ENCODE results near the gene DNAAF3. TPM values are rescaled to one million over a fixed set of nuclear protein-coding genes. Genes with fewer than 3 reads are reported as not detected.
A peak's percentile ranks its signal among the peaks of the same experiment; 100 is the strongest.
"Not testable (repeated sequence)": the region's sequence is repeated elsewhere in the genome, so short reads cannot be mapped to it uniquely, and the experiment has no call there.

Gene DNAAF3
- 7.3 TPM for total RNA-seq

DNA sequence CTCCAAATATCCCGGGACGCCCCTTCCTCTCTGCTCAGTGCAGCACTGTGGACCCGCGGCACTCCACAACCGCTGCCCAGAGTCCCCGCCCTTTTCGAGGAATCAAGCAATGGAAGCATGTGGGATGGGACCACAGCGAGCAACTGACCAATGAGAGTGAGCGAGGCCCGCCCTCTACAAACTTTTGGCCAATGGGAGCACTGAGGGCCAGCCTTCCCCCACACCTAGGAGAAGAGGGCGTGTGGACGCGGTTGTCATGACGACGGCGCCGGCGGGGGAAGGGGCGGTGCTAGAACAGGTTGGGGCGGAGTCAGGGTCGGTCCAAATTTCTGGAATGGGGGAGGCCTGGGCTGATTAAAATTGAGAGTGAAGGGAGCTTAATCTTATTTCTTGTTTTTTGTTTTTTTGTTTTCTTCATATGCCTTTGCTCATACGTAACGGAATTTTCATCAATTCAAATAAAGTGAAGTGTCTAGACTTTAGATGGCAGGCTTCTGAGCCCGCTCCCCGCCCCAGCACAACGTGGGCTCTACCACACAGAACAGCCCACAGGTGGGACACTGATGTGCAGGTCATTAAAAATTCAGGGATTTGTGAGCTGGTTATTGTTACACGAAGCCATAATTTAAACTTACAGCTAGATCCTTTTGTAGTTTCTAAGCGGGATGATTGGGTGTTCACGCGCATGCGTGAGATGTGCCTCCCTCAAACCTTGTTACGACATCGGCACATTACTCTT is at the start of gene DNAAF3:
Gene DNAAF3 (minus strand): TSS at position 84 of the 739 bp plus-strand sequence. CDS start 200 bp downstream, outside the sequence.
- peak; percentile 95 for DNase-seq (ENCODE audit: low spot score)

DNA sequence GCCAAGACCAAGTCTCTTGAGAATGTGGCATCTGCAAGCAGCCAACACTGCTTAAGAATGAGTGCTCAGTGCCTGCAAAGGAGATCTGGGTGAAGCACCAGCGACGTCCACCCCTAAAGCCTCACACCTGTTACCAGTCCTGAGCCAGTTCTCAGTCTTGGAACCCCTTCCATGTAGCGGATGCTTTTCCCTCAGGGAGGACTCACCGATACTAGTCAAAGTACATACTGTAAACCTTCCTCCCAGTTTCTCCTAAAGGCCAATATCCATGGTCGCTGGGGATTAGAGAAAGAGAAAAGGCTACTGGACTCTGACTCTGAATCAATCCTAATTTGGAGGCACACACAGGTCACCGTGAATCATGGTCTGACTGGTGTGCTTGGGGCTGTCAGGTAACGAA is 47.1 kb upstream of the DNAAF3 start:
- DNase-seq (ENCODE audit: low spot score), result no peak

DNA sequence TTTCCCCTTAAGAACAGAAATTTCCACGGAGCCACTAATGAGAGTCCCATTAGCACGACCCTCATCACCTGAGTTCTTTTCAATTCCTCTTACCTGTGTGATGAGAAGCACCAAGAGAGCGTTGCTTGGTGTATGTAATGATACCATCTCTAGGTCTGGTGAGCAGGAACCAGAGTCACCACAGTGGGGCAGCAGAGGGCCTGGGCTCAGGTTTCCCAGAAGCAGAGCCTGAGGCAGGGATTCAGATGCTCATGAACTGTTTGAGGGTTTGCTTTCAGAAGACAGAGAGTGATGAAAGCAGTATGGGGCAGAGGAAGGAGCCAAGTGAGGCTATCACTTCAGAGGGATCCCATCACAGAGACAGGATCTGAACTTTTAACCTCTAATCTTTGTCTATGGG is 46.0 kb upstream of the DNAAF3 start:
- DNase-seq (ENCODE audit: low spot score), result no peak

DNA sequence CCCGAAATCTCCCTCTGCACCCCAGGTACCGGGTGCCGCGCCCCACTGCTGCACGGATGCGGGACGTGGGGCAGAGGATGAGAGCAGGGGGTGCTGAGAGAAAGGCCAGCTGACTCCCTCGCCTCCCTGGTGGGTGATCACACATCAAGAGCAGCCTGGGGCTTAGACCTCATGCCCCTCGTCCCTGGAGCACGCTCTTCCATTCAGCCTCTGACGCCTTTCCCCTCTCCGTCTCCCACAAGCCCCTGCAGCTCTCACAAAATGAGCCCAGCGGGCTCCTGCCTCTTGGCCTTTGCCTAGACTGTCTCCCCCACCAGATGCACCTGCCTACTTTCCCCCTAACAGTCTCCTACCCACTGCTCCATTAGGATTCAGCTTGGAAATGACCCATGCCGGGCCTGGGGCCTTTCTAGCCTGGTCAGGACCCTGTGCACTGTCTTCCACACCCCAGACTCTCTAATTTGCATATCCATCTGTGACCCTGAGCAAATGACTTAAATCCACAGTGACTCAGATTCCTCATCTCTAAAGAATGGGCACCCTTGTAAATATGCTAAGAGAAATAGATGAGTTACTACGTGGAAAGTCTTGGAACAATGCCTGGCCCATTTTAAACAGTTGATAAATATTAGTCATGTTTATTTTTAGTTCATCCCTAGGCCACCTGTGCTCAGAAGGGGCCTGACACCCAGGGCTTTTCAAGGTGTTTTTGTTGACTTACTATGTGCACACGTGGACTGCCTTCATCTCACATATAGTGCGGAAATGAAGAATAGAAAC is 43.5 kb upstream of the DNAAF3 start:
- DNase-seq (ENCODE audit: low spot score), result peak; percentile 81

DNA sequence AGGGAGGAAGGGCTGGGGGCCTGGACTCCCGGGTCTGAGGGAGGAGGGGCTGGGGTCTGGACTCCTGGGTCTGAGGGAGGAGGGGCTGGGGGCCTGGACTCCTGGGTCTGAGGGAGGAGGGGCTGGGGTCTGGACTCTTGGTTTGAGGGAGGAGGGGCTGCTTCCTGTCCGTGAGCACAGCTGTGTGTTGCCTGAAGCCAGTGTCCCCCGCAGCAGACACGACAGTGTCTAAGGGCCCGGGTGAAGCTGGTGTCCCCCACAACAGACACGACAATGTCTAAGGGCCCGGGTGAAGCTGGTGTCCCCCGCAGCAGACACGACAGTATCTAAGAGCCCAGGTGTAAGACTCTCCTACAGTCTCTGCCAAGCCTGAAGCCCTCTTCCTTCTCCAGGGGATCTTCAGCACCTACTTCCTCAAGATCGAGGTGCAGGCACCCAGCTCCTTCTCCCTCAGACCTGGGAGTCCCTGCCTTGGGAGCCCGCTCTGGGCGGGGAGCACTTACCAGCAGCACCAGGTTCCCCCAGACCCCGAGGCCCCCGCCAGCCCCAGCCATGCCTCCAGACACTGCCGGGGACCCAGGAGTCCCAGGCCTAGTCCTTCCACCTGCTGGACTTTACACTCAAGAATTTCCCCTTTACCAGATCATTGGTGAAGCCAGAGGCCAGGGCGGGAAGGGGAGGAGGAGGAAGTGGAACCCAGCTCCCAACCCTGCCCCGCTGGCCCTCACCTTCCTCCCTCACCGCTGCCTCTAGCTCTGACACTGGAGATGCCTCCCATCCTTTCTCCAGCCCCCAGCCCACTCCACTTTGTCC is 42.7 kb upstream of the DNAAF3 start, which contains the start of gene PTPRH:
Gene PTPRH (minus strand): TSS at position 622 of the 813 bp plus-strand sequence. CDS start 68 bp downstream, at position 554.
- DNase-seq (ENCODE audit: low spot score), result peak; percentile 62

DNA sequence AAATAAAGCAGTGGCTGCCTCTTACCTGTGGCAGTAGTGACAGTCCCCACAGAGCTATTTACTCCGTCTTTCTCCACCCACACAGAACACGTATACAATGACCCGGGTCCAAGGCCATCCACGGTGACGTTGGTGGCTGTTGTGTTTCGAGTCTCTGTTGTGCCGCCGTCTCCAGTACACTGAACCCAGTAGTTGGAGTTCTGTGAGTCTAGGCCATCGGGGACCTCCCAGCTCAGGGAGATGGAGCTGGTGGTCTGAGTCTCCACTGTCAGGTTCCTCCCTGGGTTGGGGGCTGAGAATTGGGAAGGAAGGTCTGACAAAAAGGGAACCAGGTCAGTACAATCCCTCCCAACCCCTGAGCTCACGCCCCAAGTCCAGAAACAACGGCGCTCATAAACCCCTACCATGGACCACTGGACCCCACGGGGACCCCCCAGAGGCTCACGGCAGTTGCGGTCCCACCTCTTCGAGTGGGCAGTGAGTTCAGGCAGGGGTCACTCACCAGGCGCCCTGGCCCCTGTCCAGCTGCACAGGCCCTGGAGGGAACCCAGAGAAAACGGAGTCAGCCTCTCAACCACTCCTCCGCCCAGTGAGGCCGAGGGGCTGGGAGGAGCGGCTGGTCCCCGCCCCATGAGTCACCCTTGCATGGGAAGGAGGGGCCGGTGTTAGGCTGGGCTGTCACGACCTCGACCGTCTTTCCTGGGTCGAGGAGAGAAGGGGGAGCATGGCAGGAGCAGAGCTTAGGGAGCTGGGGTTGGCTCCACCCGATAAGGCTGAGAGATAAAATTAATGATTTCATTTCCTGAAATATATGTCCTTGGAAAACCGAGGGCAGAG is 40.5 kb upstream of the DNAAF3 start:
- peak; percentile 91 for DNase-seq (ENCODE audit: low spot score)

DNA sequence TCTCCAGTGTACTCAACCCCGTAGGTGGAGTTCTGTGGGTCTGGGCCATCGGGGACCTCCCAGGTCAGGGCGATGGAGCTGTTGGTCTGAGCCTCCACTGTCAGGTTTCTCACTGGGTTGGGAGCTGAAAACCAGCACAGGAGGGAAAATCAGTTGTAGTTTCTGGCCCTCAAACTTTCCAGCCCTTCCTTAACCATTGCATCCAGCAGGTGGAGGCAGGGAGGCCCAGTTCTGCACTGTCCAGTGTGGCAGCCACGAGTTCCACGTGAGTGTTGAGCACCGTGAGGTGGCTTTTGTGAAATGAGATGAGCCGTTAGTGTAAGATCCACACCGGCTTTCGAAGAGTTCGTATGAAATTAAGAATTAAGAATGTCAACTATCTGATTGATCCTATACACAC is 35.8 kb upstream of the DNAAF3 start:
- DNase-seq (ENCODE audit: low spot score), result not testable (repeated sequence)

DNA sequence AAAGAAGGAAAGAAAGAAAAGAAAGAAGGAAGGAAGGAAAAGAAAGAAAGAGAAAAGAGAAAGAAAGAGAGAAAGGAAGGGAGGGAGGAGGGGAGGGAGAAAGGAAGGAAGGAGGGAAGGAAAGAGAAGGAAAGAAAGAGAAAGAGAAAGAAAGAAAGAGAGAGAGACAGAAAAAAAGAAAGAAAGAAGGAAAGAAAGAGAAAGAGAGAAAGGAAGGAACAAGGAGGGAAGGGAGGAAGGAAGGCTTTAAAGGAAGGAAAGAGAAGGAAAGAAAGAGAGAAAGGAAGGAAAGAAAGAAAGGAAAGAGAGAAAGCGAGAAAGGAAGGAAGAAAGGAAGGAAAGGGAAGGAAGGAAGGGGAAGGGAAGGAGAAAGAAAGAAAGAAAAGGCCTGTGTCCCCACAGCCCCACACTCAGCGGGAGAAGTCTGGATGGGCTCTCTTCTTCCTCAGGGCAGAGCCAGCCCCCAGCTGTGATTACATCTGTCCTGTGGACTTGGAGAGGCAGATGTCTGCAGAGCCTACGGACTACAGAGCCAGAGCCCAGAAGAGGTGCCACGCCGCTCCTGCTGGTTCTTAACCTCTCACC is 33.3 kb upstream of the DNAAF3 start:
- no peak for DNase-seq (ENCODE audit: low spot score)

DNA sequence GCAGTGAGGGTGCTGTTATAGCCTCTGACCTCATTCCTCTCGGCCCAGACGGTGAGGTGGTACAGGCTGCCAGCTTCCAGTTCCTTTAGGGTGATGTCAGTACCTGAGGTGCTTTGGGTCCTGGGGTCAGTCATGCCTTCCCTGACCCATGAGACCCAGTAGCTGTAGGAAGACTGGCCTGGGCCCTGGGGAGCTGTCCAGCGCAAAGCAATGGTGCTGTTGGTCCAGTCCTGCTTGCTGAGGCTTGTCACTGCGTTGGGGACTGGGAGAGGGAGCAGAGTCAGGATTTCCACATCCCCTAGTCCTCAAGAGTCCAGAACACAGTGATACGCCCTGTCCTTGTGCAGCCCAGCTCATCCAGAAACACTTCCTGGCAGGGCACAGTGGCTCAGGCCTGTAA is 32.2 kb upstream of the DNAAF3 start:
- no peak for DNase-seq (ENCODE audit: low spot score)

DNA sequence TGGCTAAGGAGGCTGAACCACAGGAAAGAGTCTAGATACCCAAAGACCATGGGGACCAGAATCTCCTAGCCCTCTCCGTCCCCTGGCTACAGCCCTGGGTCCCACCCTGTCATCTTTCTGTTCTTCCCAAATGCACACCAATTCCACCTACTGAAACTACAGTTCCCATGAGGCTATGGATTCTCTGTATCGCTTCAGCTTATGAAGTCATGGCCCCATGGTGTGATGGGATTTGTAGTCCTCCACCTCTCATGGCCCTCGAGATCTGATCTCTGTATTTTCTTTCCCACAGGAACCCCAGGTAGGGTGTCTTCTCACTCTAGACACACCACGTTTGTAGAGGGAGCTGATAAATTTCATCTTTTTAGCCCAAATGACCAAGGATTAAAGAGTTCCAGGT is 31.1 kb upstream of the DNAAF3 start:
- DNase-seq (ENCODE audit: low spot score), result no peak

DNA sequence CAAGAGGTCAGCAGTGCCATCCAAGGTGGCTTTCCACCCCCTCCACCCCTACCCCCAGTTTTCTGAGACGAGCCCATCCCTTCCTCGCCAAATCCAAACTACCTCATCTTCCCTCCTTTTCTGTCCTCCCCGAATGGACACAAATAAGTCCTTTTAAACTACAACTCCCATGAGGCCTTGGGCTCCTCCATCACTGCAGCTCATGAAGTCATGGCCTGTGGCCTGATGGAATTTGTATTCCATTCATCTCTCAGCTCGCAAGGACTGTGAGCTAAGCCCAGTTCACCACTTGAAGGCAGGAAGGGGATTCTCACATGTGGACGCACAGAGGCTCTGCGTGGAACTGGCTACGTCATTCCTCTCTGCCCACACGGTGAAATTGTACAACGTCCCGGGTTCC is 30.4 kb upstream of the DNAAF3 start:
- DNase-seq (ENCODE audit: low spot score), result no peak

DNA sequence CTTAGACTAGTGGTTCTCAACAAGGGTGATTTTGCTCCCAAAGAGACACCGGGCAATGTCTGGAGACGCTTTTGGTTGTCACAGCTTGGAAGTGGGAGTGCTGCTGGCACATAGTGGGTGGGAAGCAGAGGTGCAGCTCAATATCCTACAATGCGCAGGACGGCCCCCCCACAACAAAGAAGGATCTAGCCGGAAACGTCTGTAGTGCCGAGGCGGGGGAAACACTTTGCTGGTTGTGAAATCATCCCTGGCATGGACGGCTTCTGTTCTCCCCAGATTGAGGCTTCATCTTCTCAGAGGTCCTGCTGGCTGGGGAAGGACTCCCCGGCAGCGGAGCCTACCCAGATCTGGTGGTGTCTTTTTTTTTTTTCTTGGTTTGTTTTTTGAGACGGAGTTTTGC is 27.1 kb upstream of the DNAAF3 start:
- DNase-seq (ENCODE audit: low spot score), result no peak

DNA sequence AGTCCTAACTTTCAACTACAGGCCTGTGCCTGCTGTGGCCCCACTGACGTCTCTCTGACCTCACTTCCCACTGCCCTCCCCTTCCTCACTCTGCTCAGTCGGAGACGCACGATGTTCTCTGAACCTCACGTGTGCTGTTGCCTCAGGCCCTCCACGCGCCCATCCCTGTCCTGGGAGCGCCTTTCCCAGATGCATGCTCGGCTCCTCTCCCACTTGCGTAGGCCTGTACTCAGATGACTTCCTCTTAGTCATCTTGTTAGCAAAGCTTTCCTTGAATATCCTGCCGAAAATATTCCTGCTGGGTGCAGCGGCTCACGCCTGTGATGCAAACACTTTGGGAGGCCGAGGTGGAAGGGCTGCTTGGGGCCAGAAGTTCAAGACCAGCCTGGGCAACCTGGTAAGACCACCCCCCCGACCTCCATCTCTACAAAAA is 23.0 kb upstream of the DNAAF3 start:
- no peak for DNase-seq (ENCODE audit: low spot score)

DNA sequence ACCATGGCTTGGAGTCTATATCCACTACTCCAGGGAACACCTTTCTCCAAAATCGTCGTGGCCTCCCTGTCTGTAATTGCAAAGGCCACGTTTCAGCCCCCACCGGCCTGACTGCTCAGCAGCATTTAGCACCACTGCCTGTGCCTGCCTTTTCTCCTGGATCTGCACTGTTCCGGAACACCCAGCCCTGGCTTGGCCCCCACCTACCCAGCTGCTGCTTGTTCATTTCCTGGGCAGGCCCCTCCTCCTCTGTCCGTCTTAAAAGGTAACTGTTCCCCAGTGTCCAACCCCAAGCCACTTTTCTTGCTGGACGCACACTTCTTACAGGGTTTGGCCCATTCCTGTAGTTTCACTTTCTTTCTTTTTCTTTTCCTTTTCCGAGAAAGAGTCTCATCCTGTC is 22.2 kb upstream of the DNAAF3 start:
- no peak for DNase-seq (ENCODE audit: low spot score)

DNA sequence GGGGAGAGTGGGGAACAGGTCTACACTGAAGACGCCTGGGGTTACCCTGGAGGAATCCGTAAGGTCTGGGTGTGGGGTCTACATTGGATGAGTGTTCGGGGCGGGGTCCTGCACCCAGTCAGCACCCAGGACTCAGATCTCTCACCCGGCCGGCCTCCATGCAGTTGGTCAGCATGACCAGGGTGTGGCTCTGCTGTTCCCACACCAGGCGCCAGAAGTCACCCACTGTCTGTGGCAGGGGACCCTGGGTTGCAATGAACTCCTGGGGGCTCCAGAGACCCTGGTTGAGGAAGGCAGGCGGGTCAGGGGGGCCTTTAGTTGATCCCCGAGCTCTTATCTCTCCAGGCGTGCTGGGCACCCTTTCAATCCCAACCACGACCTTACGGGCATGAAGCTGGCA is 19.7 kb upstream of the DNAAF3 start:
- DNase-seq (ENCODE audit: low spot score), result no peak

DNA sequence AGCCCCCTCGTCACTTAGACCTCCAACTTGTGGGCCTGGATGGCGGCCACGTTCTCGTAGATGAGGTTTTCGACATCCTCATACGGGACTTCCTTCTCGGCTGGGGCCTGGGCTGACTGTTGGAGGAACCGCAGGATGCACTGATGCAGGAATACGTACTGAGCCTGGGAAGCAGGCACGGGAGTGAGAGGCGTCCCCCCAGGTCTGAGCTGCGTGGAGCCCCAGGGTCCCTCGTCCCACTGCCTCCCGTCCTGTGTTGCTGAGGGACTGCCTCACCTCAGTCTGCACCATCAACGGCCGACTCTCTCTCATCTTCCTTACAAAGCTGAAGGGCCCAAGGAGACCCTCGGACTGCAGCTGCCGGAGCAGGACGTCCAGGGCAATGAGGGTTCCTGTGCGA is 15.3 kb upstream of the DNAAF3 start:
- DNase-seq (ENCODE audit: low spot score), result no peak

DNA sequence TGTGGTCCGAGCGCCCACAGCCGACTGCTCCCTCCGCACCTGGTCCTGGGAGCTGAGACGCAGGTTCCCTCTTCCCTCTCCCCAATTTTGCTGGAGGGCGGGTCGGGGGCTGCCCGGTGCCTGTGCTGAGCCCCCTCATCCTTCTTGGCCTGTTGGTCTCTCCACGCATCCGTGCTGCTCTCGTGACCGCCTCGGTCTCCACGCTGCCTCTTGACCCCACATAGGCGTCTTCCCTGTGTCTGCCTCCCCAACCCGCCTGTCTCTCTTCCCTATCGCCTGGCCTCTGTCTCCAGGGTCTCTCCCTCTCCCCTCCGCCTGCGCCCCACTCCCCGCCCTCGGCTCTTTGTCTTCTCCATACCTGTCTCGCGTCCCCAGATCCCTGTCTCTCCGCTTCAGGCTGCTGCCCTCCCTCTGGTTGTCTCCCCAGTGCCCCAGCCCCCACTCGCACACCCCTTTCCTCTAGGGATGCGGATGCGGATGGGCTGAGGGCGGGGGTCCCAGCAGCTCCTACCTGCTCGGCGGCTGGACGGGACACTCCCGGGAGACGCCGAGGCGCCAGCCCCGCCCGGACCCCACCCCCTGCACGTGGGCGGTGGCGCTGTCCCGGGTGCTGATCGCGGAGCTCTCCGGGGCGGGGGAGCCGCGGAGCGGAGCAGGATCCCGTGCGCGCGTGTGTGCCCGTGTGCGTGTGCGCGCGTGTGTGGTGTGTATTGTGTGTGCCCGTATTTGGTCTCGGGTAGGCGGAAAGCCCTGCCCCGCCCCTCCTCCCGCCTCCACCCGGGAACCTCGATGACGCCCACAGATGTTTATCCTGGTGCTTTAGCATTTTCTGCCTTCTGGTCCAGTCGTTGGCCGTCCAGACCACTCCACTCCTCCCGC is 13.4 kb upstream of the DNAAF3 start, which contains the start of gene SYT5:
Gene SYT5 (minus strand): TSS at position 684 of the 879 bp plus-strand sequence. CDS start 1,248 bp downstream, outside the sequence.
- peak; percentile 30 for DNase-seq (ENCODE audit: low spot score)

DNA sequence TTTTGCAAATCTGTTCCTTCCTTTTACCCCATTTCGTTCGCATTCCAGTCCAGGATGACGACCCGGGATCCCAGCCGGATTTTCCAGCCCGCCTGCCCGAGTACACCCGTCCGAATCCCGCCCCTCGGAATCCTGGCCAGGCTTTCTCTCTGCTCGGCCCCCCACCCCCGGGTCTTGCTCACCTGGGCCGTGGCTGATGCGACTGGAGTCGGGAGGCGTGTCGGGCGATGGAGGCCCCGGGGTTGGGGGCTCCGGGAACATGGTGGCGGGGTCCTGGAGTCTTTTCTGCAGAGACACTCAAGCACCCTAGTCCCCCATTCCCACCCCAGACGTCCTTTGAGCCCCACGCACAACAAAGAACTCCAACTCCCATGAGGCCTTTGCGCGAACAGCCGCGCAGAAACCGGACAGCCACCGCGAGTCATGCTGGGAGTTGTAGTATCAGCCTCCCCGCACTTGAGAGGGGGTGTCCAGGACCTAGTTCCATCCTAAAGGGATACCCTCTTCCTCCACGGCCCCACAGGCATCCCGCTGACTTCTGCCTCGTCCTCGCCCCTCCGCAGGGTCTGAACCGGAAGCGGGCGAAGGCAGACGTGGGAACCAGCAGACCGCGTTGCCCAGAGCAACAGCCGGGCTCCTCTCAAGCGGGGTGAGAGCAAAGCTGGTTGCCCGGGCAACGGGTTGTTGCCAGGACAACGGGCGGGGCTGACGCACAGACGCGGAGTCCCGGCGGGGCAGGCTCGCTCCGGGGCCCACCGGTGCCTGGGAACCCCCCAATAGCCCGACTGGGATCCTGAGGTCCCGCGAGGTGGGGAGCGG is 12.6 kb upstream of the DNAAF3 start:
- DNase-seq (ENCODE audit: low spot score), result peak; percentile 58

DNA sequence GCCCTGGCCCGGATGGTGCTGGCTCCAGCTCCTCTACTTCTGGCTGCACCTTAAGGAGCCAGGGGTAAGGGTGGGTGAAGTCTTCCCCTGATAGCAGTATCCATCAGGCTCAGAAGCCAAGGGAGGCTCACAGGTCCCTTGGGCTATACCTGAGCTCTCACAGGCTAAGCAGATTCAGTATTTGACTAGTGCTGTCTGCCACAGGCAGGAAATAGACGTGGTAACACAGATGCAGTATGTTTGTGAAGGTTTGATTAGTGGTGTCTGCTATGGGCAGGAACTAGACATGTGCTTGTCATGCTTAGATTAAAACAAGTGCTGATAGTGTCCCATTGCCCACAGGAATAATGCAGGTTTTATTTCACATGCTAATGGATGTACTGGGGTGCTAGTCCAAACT is 9.7 kb upstream of the DNAAF3 start:
- DNase-seq (ENCODE audit: low spot score), result no peak
